Measurements from ENCODE around the gene KLHL40.
A peak's percentile ranks its signal among the peaks of the same experiment; 100 is the strongest.

The KLHL40 gene, protein sequence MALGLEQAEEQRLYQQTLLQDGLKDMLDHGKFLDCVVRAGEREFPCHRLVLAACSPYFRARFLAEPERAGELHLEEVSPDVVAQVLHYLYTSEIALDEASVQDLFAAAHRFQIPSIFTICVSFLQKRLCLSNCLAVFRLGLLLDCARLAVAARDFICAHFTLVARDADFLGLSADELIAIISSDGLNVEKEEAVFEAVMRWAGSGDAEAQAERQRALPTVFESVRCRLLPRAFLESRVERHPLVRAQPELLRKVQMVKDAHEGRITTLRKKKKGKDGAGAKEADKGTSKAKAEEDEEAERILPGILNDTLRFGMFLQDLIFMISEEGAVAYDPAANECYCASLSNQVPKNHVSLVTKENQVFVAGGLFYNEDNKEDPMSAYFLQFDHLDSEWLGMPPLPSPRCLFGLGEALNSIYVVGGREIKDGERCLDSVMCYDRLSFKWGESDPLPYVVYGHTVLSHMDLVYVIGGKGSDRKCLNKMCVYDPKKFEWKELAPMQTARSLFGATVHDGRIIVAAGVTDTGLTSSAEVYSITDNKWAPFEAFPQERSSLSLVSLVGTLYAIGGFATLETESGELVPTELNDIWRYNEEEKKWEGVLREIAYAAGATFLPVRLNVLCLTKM

DNA sequence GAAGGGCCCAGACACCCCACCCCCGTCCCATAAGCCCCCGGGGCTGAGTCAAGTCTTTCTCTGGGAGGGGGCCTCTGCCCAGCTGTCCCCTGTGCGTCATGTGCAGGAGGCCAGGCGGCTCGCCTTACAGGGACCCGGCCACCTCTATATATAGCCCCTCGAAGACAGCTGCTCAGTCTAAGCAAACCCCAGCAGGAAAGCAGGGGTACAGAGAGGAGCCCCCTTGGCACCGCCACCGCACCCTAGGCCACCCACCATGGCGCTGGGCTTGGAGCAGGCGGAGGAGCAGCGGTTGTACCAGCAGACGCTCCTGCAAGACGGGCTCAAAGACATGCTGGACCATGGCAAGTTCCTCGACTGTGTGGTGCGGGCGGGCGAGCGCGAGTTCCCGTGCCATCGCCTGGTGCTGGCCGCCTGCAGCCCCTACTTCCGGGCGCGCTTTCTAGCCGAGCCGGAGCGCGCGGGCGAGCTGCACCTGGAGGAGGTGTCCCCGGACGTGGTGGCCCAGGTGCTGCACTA lies at the start of gene KLHL40:
TSS of gene KLHL40 (plus strand) at position 175 of the 519 bp plus-strand sequence. CDS start at position 257, 82 bp downstream.
- no peak within 1 kb of the TSS for H3K27ac ChIP-seq
- TF ChIP-seq, protein P1, sequence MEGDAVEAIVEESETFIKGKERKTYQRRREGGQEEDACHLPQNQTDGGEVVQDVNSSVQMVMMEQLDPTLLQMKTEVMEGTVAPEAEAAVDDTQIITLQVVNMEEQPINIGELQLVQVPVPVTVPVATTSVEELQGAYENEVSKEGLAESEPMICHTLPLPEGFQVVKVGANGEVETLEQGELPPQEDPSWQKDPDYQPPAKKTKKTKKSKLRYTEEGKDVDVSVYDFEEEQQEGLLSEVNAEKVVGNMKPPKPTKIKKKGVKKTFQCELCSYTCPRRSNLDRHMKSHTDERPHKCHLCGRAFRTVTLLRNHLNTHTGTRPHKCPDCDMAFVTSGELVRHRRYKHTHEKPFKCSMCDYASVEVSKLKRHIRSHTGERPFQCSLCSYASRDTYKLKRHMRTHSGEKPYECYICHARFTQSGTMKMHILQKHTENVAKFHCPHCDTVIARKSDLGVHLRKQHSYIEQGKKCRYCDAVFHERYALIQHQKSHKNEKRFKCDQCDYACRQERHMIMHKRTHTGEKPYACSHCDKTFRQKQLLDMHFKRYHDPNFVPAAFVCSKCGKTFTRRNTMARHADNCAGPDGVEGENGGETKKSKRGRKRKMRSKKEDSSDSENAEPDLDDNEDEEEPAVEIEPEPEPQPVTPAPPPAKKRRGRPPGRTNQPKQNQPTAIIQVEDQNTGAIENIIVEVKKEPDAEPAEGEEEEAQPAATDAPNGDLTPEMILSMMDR (conservative IDR thresholded peaks at IDR 0.05): no peak
- TF ChIP-seq ZFX (IDR thresholded peaks at IDR 0.05): no peak

DNA sequence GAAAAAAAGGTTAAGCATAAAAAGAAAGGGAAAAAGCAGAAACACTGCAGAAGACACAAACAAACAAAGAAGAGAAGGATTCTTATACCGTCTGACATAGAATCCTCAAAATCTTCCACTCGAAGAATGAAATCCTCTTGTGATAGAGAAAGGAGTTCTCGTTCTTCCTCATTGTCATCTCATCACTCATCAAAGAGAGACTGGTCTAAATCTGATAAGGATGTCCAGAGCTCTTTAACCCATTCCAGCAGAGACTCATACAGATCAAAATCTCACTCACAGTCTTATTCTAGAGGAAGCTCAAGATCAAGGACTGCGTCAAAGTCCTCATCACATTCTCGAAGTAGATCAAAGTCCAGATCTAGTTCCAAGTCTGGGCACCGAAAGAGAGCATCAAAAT lies 48.3 kb upstream of the KLHL40 start:
- H3K27ac ChIP-seq: no peak overlapping the region
- TF ChIP-seq, protein P1 (conservative IDR thresholded peaks at IDR 0.05): no peak
- no peak for TF ChIP-seq ZFX (IDR thresholded peaks at IDR 0.05)

DNA sequence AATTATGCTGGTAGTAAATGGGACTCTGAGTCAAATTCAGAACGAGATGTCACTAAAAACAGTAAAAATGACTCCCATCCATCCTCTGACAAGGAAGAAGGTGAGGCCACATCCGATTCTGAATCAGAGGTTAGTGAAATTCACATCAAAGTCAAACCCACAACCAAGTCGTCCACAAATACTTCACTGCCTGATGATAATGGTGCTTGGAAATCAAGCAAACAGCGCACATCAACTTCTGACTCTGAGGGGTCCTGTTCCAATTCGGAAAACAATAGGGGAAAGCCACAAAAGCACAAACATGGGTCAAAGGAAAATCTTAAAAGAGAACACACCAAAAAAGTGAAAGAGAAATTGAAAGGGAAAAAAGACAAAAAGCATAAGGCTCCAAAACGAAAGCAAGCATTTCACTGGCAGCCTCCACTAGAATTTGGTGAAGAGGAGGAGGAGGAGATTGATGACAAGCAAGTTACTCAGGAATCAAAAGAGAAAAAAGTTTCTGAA lies 46.9 kb upstream of the KLHL40 start:
- no peak overlapping the region for H3K27ac ChIP-seq
- TF ChIP-seq, protein P1 (conservative IDR thresholded peaks at IDR 0.05): no peak
- no peak for TF ChIP-seq ZFX (IDR thresholded peaks at IDR 0.05)

DNA sequence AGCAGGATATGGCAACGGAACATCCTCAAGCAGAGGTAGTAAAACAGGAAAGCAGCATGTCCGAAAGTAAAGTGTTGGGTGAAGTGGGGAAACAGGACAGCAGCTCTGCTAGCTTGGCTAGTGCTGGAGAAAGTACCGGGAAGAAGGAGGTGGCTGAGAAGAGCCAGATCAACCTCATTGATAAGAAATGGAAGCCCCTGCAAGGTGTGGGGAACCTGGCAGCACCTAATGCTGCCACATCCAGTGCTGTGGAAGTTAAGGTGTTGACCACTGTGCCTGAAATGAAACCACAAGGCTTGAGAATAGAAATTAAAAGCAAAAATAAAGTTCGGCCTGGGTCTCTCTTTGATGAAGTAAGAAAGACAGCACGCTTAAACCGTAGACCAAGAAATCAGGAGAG lies 46.1 kb upstream of the KLHL40 start:
- H3K27ac ChIP-seq: no peak overlapping the region
- no peak for TF ChIP-seq ZFX (IDR thresholded peaks at IDR 0.05)
- TF ChIP-seq, protein P1 (conservative IDR thresholded peaks at IDR 0.05): no peak

DNA sequence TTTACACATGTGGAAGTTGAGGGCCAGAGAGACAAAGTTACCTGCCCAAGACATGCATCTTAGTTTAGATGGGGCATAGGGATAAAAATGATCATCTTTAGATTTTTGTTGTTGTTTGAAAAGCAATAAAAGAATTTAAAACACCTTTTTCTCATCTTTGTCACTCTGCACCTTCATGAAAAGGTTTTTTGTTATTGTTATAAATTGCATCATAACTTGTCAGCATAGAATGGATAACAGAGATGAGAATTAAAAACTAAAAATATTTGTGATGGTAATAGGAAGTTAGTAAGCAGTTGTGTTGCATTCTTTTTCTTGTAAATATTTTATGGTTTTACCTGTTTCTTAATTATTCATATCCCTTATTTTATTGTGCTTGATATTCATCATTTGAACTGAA lies 45.2 kb upstream of the KLHL40 start:
- H3K27ac ChIP-seq: no peak overlapping the region
- TF ChIP-seq, protein P1 (conservative IDR thresholded peaks at IDR 0.05): no peak
- TF ChIP-seq ZFX (IDR thresholded peaks at IDR 0.05): no peak

DNA sequence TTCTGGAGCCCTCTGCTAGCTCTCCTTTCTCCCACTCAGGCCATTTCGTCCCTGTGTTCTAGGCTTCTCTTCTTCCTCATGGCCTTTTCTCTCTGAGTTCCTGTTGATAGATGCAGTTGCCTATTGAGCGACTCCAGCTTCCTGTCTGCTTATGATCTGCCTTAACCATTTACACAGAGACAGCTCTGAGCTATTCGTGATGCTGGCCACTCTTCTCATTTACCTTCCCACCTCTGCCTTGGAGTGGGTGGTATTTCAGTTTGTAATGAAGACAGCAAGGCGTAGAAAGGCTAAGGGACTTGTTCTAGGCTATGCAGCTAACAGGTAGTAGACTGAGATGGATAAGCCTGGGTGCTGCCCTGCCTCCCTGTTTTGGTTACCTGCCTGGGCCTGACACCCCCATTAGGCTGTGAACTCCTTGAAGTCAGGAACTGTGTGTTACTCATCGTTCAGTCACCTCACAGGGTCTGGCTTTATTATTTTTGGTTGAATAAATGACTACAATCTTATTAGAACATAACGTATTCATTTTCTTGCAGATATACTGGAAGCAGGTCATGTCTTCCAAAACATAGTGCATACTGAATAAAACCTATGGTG lies 44.5 kb upstream of the KLHL40 start:
- no peak overlapping the region for H3K27ac ChIP-seq
- 0 out of 2 replicates have a peak, but pooled peaks have one; percentile 14 for TF ChIP-seq ZFX (IDR thresholded peaks at IDR 0.05)
- TF ChIP-seq, protein P1 (conservative IDR thresholded peaks at IDR 0.05): no peak

Data from C4-2B (cell line).